Transverse colon (tissue), 4 donors: ENCODE data around the gene LIMK1.

Experiments
- CTCF ChIP-seq, 5 experiments: fragments of 200-600 bp in 3 of 5; fragments of 450-650 bp in 2 of 5; sonication (generic) in 3 of 5; IDR thresholded peaks; 1 replicate in 2 of 5; 2 replicates in 3 of 5; pipeline ENCODE4 v1.5.1; 2016 to 2017; ENCODE audit warnings: antibody characterized with exemption in 5 of 5, inconsistent platforms in 3 of 5, mild to moderate bottlenecking in 2 of 5, moderate library complexity in 1 of 5
- EP300 ChIP-seq: sonication (generic); formaldehyde crosslinking; IDR thresholded peaks from one replicate; pipeline ENCODE4 v1.6.1; 2017; ENCODE audit warnings: antibody characterized with exemption, low read depth
- POLR2A ChIP-seq: fragments of 450-650 bp; IDR thresholded peaks from one replicate; pipeline ENCODE4 v1.6.1; 2016; ENCODE audit warnings: antibody characterized with exemption, mild to moderate bottlenecking, moderate library complexity
- POLR2AphosphoS5 ChIP-seq, 3 donors: sonication (generic); formaldehyde crosslinking; IDR thresholded peaks; one replicate each; pipeline ENCODE4 v1.6.1; 2016; ENCODE audit warnings: antibody characterized with exemption in 3 of 3

GRCh38 chr7:74040791-74041520 is 42.6 kb upstream of the LIMK1 start:
- TF ChIP-seq CTCF (IDR thresholded peaks at IDR 0.05) (no peak), EP300 (no peak), POLR2A (no peak), POLR2AphosphoS5 (IDR thresholded peaks at IDR 0.05) (no peak)
